HG03342 (cell line): ENCODE measurements around the gene LCOR.
A peak's percentile ranks its signal among the peaks of the same experiment; 100 is the strongest.
"Not testable (repeated sequence)": the region's sequence is repeated elsewhere in the genome, so short reads cannot be mapped to it uniquely, and the experiment has no call there.

Source experiments
- ATAC-seq: cut with Tn5 transposase; IDR thresholded peaks from one replicate; pipeline ENCODE4 v1.9.1; 2021; ENCODE audit warnings: mild to moderate bottlenecking, moderate library complexity; ENCODE audit not compliant: unreplicated experiment

LCOR gene

GRCh38 chr10:97028126-97028831 lies 196.2 kb downstream of the LCOR start:
- ATAC-seq: no peak

GRCh38 chr10:97028832-97029178 lies 196.7 kb downstream of the LCOR start:
- no peak for ATAC-seq

- ATAC-seq: no peak
These were observed 197.2 kb downstream of the LCOR start for GRCh38 chr10:97029271-97029670.

- ATAC-seq: no peak
These were observed 198.8 kb downstream of the LCOR start for GRCh38 chr10:97030894-97031293.

- no peak for ATAC-seq
These were observed 199.4 kb downstream of the LCOR start for GRCh38 chr10:97031459-97031858.

- ATAC-seq: no peak
These were observed 200.5 kb downstream of the LCOR start for GRCh38 chr10:97032624-97033023.

- ATAC-seq: not testable (repeated sequence)
These were observed 201.7 kb downstream of the LCOR start for GRCh38 chr10:97033841-97034240.

- no peak for ATAC-seq
These were observed 202.2 kb downstream of the LCOR start for GRCh38 chr10:97034301-97034700.

- ATAC-seq: no peak
These were observed 203.1 kb downstream of the LCOR start for GRCh38 chr10:97034958-97035769.

- peak; percentile 77 for ATAC-seq
These were observed 205.6 kb downstream of the LCOR start for GRCh38 chr10:97037365-97038361.

GRCh38 chr10:97038688-97039087 lies 206.6 kb downstream of the LCOR start:
- no peak for ATAC-seq

GRCh38 chr10:97039538-97040247 lies 207.6 kb downstream of the LCOR start:
- ATAC-seq: no peak

- no peak for ATAC-seq
These were observed 208.1 kb downstream of the LCOR start for GRCh38 chr10:97040248-97040584.

- ATAC-seq: no peak
These were observed 208.6 kb downstream of the LCOR start for GRCh38 chr10:97040706-97041105.

GRCh38 chr10:97042081-97042480 lies 210.0 kb downstream of the LCOR start:
- no peak for ATAC-seq

GRCh38 chr10:97042716-97043562 lies 210.8 kb downstream of the LCOR start:
- ATAC-seq: no peak

GRCh38 chr10:97043563-97043855 lies 211.4 kb downstream of the LCOR start:
- ATAC-seq: no peak
